H1 (cell line): ENCODE measurements around the gene SELENOO. TPM values are rescaled to one million over a fixed set of nuclear protein-coding genes. Genes with fewer than 3 reads are reported as not detected.

Experiments
- CTCF ChIA-PET: fragments of 300-600 bp; sonication (Branson Sonifier 250); formaldehyde crosslinking; loops from one replicate; lab custom pipeline; 2021; ENCODE audit not compliant: partially characterized antibody; lab: Charles Lee
- POLR2A ChIA-PET: fragments of 300-600 bp; sonication (Branson Sonifier 250); formaldehyde crosslinking; loops from one replicate; lab custom pipeline; 2021; ENCODE audit warnings: inconsistent platforms; ENCODE audit not compliant: partially characterized antibody; lab: Charles Lee
- DNase-seq, 2 experiments: peaks; one replicate each; pipeline versions ENCODE4 v3.0.0 to v3.0.0-alpha.2; 2010 to 2022; ENCODE audit warnings: low spot score in 2 of 2, low read depth in 1 of 2, mixed read lengths in 1 of 2
- FAIRE-seq: peaks from 2 replicates; lab custom pipeline; 2011; peaks lifted over from hg19 to GRCh38; lab: Jason Lieb, UNC
- H2AFZ ChIP-seq: 2 replicates; pipeline ENCODE4 v1.8.1; 2012; ENCODE audit warnings: low read length, inconsistent platforms
- H2AK5ac ChIP-seq: 2 replicates; pipeline ENCODE4 v1.6.1; 2013; ENCODE audit warnings: low read depth, low read length
- H2BK120ac ChIP-seq: replicated peaks from 2 replicates; pipeline ENCODE3; 2013; ENCODE audit warnings: low read depth, low read length, inconsistent platforms
- H2BK12ac ChIP-seq: 2 replicates; pipeline ENCODE4 v1.6.1; 2013; ENCODE audit warnings: low read depth, low read length
- H2BK15ac ChIP-seq: 2 replicates; pipeline ENCODE4 v1.6.1; 2013; ENCODE audit warnings: low read length
- H2BK20ac ChIP-seq: 2 replicates; pipeline ENCODE4 v1.6.1; 2013; ENCODE audit warnings: low read length
- H2BK5ac ChIP-seq: 2 replicates; pipeline ENCODE4 v1.6.1; 2013; ENCODE audit warnings: low read depth, low read length
- H3K14ac ChIP-seq: 2 replicates; pipeline ENCODE4 v1.6.1; 2013; ENCODE audit warnings: inconsistent platforms; ENCODE audit not compliant: insufficient read length
- H3K18ac ChIP-seq: 2 replicates; pipeline ENCODE4 v1.6.1; 2013; ENCODE audit warnings: low read length; ENCODE audit errors: extremely low read depth
- H3K23ac ChIP-seq: 2 replicates; pipeline ENCODE4 v1.6.1; 2013; ENCODE audit warnings: inconsistent platforms; ENCODE audit not compliant: insufficient read length
- H3K23me2 ChIP-seq: 2 replicates; pipeline ENCODE4 v1.6.1; 2013; ENCODE audit warnings: low read depth, low read length
- H3K27ac ChIP-seq: 2 replicates; pipeline ENCODE4 v1.6.1; 2011; ENCODE audit warnings: low read depth, low read length, inconsistent platforms
- H3K27me3 ChIP-seq, 4 experiments: replicated peaks in 1 of 4; 1 replicate in 1 of 4; 2 replicates in 3 of 4; pipeline versions ENCODE4 v1.6.1 to v1.8.1; 2011 to 2013; ENCODE audit warnings: low read length in 3 of 4, mild to moderate bottlenecking in 3 of 4, inconsistent platforms in 2 of 4, mixed read lengths in 2 of 4, moderate library complexity in 1 of 4; ENCODE audit not compliant: control insufficient read depth in 3 of 4, insufficient read depth in 3 of 4; ENCODE audit errors: extremely low read depth in 1 of 4
- H3K36me3 ChIP-seq, 4 experiments: 2 replicates each; pipeline versions ENCODE4 v1.6.1 to v1.8.1; 2011 to 2013; ENCODE audit warnings: mild to moderate bottlenecking in 4 of 4, low read length in 3 of 4, moderate library complexity in 2 of 4, control low read depth in 1 of 4, inconsistent platforms in 1 of 4; ENCODE audit not compliant: insufficient read depth in 4 of 4, control insufficient read depth in 2 of 4
- H3K4ac ChIP-seq: replicated peaks from 2 replicates; pipeline ENCODE3; 2013; ENCODE audit warnings: low read length, low read depth, mixed read lengths, inconsistent platforms; ENCODE audit not compliant: insufficient read length
- H3K4me1 ChIP-seq, 4 experiments: replicated peaks in 1 of 4; 1 replicate in 1 of 4; 2 replicates in 3 of 4; pipeline versions ENCODE4 v1.6.1 to v1.8.1; 2011 to 2013; ENCODE audit warnings: low read length in 3 of 4, inconsistent platforms in 2 of 4, mixed read lengths in 1 of 4; ENCODE audit not compliant: insufficient read depth in 4 of 4, control insufficient read depth in 3 of 4
- H3K4me2 ChIP-seq, 2 experiments: 2 replicates each; pipeline versions ENCODE4 v1.6.1 to v1.8.1; 2011 to 2013; ENCODE audit warnings: low read depth in 2 of 2, low read length in 2 of 2, control low read depth in 1 of 2, inconsistent platforms in 1 of 2, mild to moderate bottlenecking in 1 of 2; ENCODE audit not compliant: insufficient read depth in 1 of 2
- H3K4me3 ChIP-seq, 4 experiments: fragments of 200-600, 300-600 bp in 1 of 4; sonication (generic), shearing (Covaris generic), sonication (Bioruptor Twin) in 1 of 4; 2 replicates each; pipeline versions ENCODE4 v1.5.1 to v1.8.1; 2011 to 2016; ENCODE audit warnings: low read length in 4 of 4, low read depth in 3 of 4, control low read depth in 2 of 4, inconsistent platforms in 2 of 4, mild to moderate bottlenecking in 2 of 4, mixed read lengths in 1 of 4, moderate library complexity in 1 of 4; ENCODE audit not compliant: insufficient read depth in 2 of 4; ENCODE audit errors: extremely low read depth in 1 of 4
- H3K56ac ChIP-seq: replicated peaks from 2 replicates; pipeline ENCODE3; 2013; ENCODE audit warnings: low read depth, mild to moderate bottlenecking, mixed read lengths, low read length, inconsistent platforms; ENCODE audit not compliant: insufficient read length
- H3K79me1 ChIP-seq: 2 replicates; pipeline ENCODE4 v1.6.1; 2013; ENCODE audit warnings: low read depth, low read length, control low read depth
- H3K79me2 ChIP-seq, 2 experiments: 2 replicates each; pipeline versions ENCODE4 v1.6.1 to v1.8.1; 2012 to 2013; ENCODE audit warnings: low read length in 2 of 2, mild to moderate bottlenecking in 2 of 2, inconsistent platforms in 1 of 2; ENCODE audit not compliant: insufficient read depth in 2 of 2, control insufficient read depth in 1 of 2
- H3K9ac ChIP-seq, 4 experiments: replicated peaks in 1 of 4; 1 replicate in 1 of 4; 2 replicates in 3 of 4; pipeline versions ENCODE4 v1.6.1 to v1.8.1; 2011 to 2013; ENCODE audit warnings: low read depth in 3 of 4, low read length in 3 of 4, control low read depth in 2 of 4, mild to moderate bottlenecking in 2 of 4, moderate library complexity in 2 of 4, inconsistent platforms in 1 of 4; ENCODE audit errors: extremely low read depth in 1 of 4
- H3K9me3 ChIP-seq, 2 experiments: 2 replicates each; pipeline versions ENCODE4 v1.6.1 to v1.8.1; 2012 to 2013; ENCODE audit warnings: mild to moderate bottlenecking in 2 of 2, moderate library complexity in 2 of 2, control low read depth in 1 of 2, inconsistent platforms in 1 of 2, low read depth in 1 of 2, low read length in 1 of 2, mixed read lengths in 1 of 2; ENCODE audit not compliant: insufficient read depth in 2 of 2
- H4K20me1 ChIP-seq, 2 experiments: replicated peaks in 1 of 2; 2 replicates each; pipeline versions ENCODE3 to v1.8.1; 2011 to 2013; ENCODE audit warnings: inconsistent platforms in 2 of 2, low read length in 2 of 2, mild to moderate bottlenecking in 1 of 2; ENCODE audit not compliant: insufficient read depth in 2 of 2, control insufficient read depth in 1 of 2
- H4K5ac ChIP-seq: 2 replicates; pipeline ENCODE4 v1.6.1; 2013; ENCODE audit warnings: low read length, low read depth, mixed read lengths, inconsistent platforms; ENCODE audit not compliant: insufficient read length
- H4K8ac ChIP-seq: 2 replicates; pipeline ENCODE4 v1.8.0; 2013; ENCODE audit warnings: mild to moderate bottlenecking, moderate library complexity, low read length, inconsistent platforms; ENCODE audit not compliant: insufficient read depth; ENCODE audit errors: extremely low read depth
- H4K91ac ChIP-seq: replicated peaks from 2 replicates; pipeline ENCODE3; 2013; ENCODE audit warnings: low read length, mixed read lengths, inconsistent platforms; ENCODE audit not compliant: insufficient read length
- ATF2 ChIP-seq: IDR thresholded peaks from 2 replicates; pipeline ENCODE4 v1.6.1; 2012; ENCODE audit warnings: low read length, inconsistent platforms
- BACH1 ChIP-seq: IDR thresholded peaks from 2 replicates; pipeline ENCODE4 v1.6.1; 2012; ENCODE audit warnings: low read length, improper control_type of control experiment
- E2F6 ChIP-seq: IDR thresholded peaks from 2 replicates; pipeline ENCODE4 v1.6.1; 2012; ENCODE audit warnings: inconsistent platforms
- GTF2F1 ChIP-seq: IDR thresholded peaks from 2 replicates; pipeline ENCODE4 v1.6.1; 2012; ENCODE audit warnings: low read depth, low read length, improper control_type of control experiment, borderline replicate concordance
- JUND ChIP-seq: IDR thresholded peaks from 2 replicates; pipeline ENCODE4 v1.6.1; 2011; ENCODE audit warnings: mild to moderate bottlenecking, improper control_type of control experiment, low read length
- KDM5A ChIP-seq: fragments of 200-600 bp; IDR thresholded peaks from 2 replicates; pipeline ENCODE4 v1.7.1; 2012; ENCODE audit warnings: mild to moderate bottlenecking, low read length, inconsistent platforms, mixed read lengths
- RBBP5 ChIP-seq: IDR thresholded peaks from 2 replicates; pipeline ENCODE4 v1.7.1; 2012; ENCODE audit warnings: low read depth, mild to moderate bottlenecking, inconsistent platforms, low read length, moderate library complexity, borderline replicate concordance
- RFX5 ChIP-seq: IDR thresholded peaks from 2 replicates; pipeline ENCODE4 v1.6.1; 2011; ENCODE audit warnings: low read depth, low read length, improper control_type of control experiment, borderline replicate concordance
- SRF ChIP-seq: IDR thresholded peaks from 2 replicates; pipeline ENCODE4 v1.6.1; 2011; ENCODE audit warnings: mild to moderate bottlenecking, low read depth, low read length, moderate library complexity
- SUZ12 ChIP-seq: fragments of 200-600 bp; sonication (generic); IDR thresholded peaks from 2 replicates; pipeline ENCODE4 v1.6.1; 2012; ENCODE audit warnings: mild to moderate bottlenecking, inconsistent platforms, low read length, moderate library complexity, mixed read lengths
- TBP ChIP-seq: IDR thresholded peaks from 2 replicates; pipeline ENCODE4 v1.6.1; 2011; ENCODE audit warnings: low read depth, low read length, improper control_type of control experiment
- YY1 ChIP-seq: IDR thresholded peaks from 2 replicates; pipeline ENCODE4 v1.6.1; 2011; ENCODE audit warnings: low read depth, mild to moderate bottlenecking, low read length
- WGBS, 2 experiments: shearing (Covaris generic) in 1 of 2; methylation state at CpG; one replicate each; pipeline versions ENCODE4 v1.1.6 to v1.1.7; 2013 to 2015; ENCODE audit warnings: low lambda C conversion rate in 2 of 2, mixed read lengths in 2 of 2, inconsistent platforms in 1 of 2, low coverage in 1 of 2, missing lambda C conversion rate in 1 of 2; ENCODE audit not compliant: insufficient replicate concordance in 2 of 2, insufficient coverage in 1 of 2, insufficient read length in 1 of 2; ENCODE audit errors: extremely low coverage in 1 of 2, missing lambda C conversion rate in 1 of 2; 5-methylcytosine and 5-hydroxymethylcytosine counted together
- polyA plus RNA-seq, 7 experiments: library from polyadenylated mRNA; depleted of rRNA in 3 of 7; stranded (reverse) in 5 of 7; unstranded in 2 of 7; fragments of >200 nt in 5 of 7; fragments of 200-250 nt in 2 of 7; gene quantifications; 1 replicate in 5 of 7; 2 replicates in 1 of 7; 4 replicates in 1 of 7; pipeline versions ENCODE4 v1.2.1 to v1.2.3, GENCODE V29; 2011 to 2013; ENCODE audit warnings: missing spikeins in 2 of 7, mixed read lengths in 2 of 7
- total RNA-seq: library from RNA; stranded (reverse); fragmentation: NEBNext Ultra II Directional; extraction: Animal tissue kit (Norgen Biotek cat#: 25700); gene quantifications from 2 replicates; pipeline ENCODE4 v1.2.1, GENCODE V29; 2021

The SELENOO gene
- total and polyA plus RNA-seq, 2 of the 8 experiments (the other 6 are each of a cell fraction or from before 2014, with no cell fraction given): 18.6 to 25.1 TPM

GRCh38 chr22:50255099-50255498 lies 54.3 kb downstream of the SELENOO start:
- no peak for DNase-seq
- no peaks in the 10 kb centered on the region for H3K36me3 ChIP-seq
- H3K4me1 ChIP-seq: peaks cover 0 to 5% (median 4%) of the 10 kb centered on the region in 4 experiments; a peak in 6 of 7 replicates
- ChIA-PET CTCF (interaction anchor here (1.3 to 1.4 kb wide), 2 partner anchors 85 to 87 kb away, joined by 3 to 7 read pairs; no protein-coding TSS in a partner anchor), POLR2A (interaction anchor here (0.7 kb wide), 1 partner anchor 18 kb away, joined by 3 read pairs; no protein-coding TSS in a partner anchor)
- no peak overlapping the region for H2AK5ac ChIP-seq
- H3K23me2 ChIP-seq: peaks cover 12% of the 10 kb centered on the region
- peaks cover 0 to 2% (median 1%) of the 10 kb centered on the region in 4 experiments; a peak in 3 of 7 replicates for H3K27me3 ChIP-seq
- no peak overlapping the region for H3K18ac ChIP-seq
- no peak overlapping the region for H2AFZ ChIP-seq
- H2BK120ac ChIP-seq: no peak overlapping the region
- no peak overlapping the region for H2BK15ac ChIP-seq
- H3K4ac ChIP-seq: no peak overlapping the region
- no peaks in the 10 kb centered on the region for H3K79me1 ChIP-seq
- no peak overlapping the region; the same call in 1 of the 2 replicates for H4K8ac ChIP-seq
- no peak overlapping the region for H2BK5ac ChIP-seq
- H4K5ac ChIP-seq: no peak overlapping the region
- no peak overlapping the region for H4K91ac ChIP-seq
- H3K27ac ChIP-seq: no peak overlapping the region
- H3K14ac ChIP-seq: no peak overlapping the region
- H3K9ac ChIP-seq: no peak overlapping the region
- no peak overlapping the region for H2BK12ac ChIP-seq
- H3K4me2 ChIP-seq: no peak overlapping the region
- FAIRE-seq: no peak
- no peak overlapping the region for H3K23ac ChIP-seq
- 88% methylated on average over 19 of the region's 19 CpGs; no CpG with 5 or more reads in 1 of the 2 experiments for WGBS, 2 experiments
- H2BK20ac ChIP-seq: no peak overlapping the region
- H3K4me3 ChIP-seq: no peak overlapping the region
- no peaks in the 10 kb centered on the region for H3K9me3 ChIP-seq
- H4K20me1 ChIP-seq: peaks cover 3 to 11% of the 10 kb centered on the region in 2 experiments
- no peak overlapping the region for H3K56ac ChIP-seq
- H3K79me2 ChIP-seq: no peaks in the 10 kb centered on the region
- TF ChIP-seq BACH1 (no peak), SUZ12 (no peak), RFX5 (no peak), SRF (no peak), JUND (no peak), RBBP5 (no peak), ATF2 (no peak), KDM5A (no peak), TBP (no peak), E2F6 (no peak), GTF2F1 (no peak), YY1 (no peak)
